ENCODE data around the gene ESRRA. TPM values are rescaled to one million over a fixed set of nuclear protein-coding genes. Genes with fewer than 3 reads are reported as not detected.
"Not testable (repeated sequence)": the region's sequence is repeated elsewhere in the genome, so short reads cannot be mapped to it uniquely, and the experiment has no call there.

ESRRA gene
- total RNA-seq, 1 donor from 2014 or later: 42.0 TPM

- DNase-seq (ENCODE audit: low read depth in 2 of 2): no peak
These were observed 13.4 kb upstream of the ESRRA start for GRCh38 chr11:64291752-64292459.

GRCh38 chr11:64292460-64293254 lies 12.7 kb upstream of the ESRRA start:
- no peak for DNase-seq (ENCODE audit: low read depth in 2 of 2)

GRCh38 chr11:64294774-64295173 lies 10.6 kb upstream of the ESRRA start:
- DNase-seq (ENCODE audit: low read depth in 2 of 2): no peak

GRCh38 chr11:64295760-64296159 lies 9.6 kb upstream of the ESRRA start:
- DNase-seq (ENCODE audit: low read depth in 2 of 2): no peak

GRCh38 chr11:64296236-64296635 lies 9.1 kb upstream of the ESRRA start:
- no peak for DNase-seq (ENCODE audit: low read depth in 2 of 2)

- DNase-seq (ENCODE audit: low read depth in 2 of 2): no peak
These were observed 8.3 kb upstream of the ESRRA start for GRCh38 chr11:64296830-64297698.

GRCh38 chr11:64297699-64298358 lies 7.5 kb upstream of the ESRRA start:
- no peak for DNase-seq (ENCODE audit: low read depth in 2 of 2)

- peak in 1 of 2 donors; percentile 28 for DNase-seq (ENCODE audit: low read depth in 2 of 2)
These were observed 6.1 kb upstream of the ESRRA start for GRCh38 chr11:64298966-64299846.

GRCh38 chr11:64299847-64300648 lies 5.3 kb upstream of the ESRRA start, which contains the start of gene CATSPERZ:
Gene CATSPERZ (plus strand): TSS chr11:64300358. CDS start chr11:64300411, 53 bp downstream.
- DNase-seq (ENCODE audit: low read depth in 2 of 2): no peak

GRCh38 chr11:64303109-64304031 lies 2.0 kb upstream of the ESRRA start:
- DNase-seq (ENCODE audit: low read depth in 2 of 2): no peak

- no peak for DNase-seq (ENCODE audit: low read depth in 2 of 2)
These were observed 1.4 kb upstream of the ESRRA start for GRCh38 chr11:64304032-64304315.

- DNase-seq (ENCODE audit: low read depth in 2 of 2): peak; percentile 69 to 88
These were observed 830 bp upstream of the ESRRA start for GRCh38 chr11:64304316-64305072.

GRCh38 chr11:64305691-64306562 lies 603 bp downstream of the ESRRA start:
- peak in 1 of 2 donors; percentile 47 for DNase-seq (ENCODE audit: low read depth in 2 of 2)

- DNase-seq (ENCODE audit: low read depth in 2 of 2): no peak
These were observed 1.2 kb downstream of the ESRRA start for GRCh38 chr11:64306563-64306875.

- no peak for DNase-seq (ENCODE audit: low read depth in 2 of 2)
These were observed 1.7 kb downstream of the ESRRA start for GRCh38 chr11:64306876-64307622.

GRCh38 chr11:64307795-64308194 lies 2.5 kb downstream of the ESRRA start:
- not testable (repeated sequence) for DNase-seq (ENCODE audit: low read depth in 2 of 2)
